Coronary artery (tissue), 2 donors: ENCODE data around the gene ZFAND6.
"Not testable (repeated sequence)": the region's sequence is repeated elsewhere in the genome, so short reads cannot be mapped to it uniquely, and the experiment has no call there.

Experiments used
- DNase-seq: peaks from one replicate; pipeline ENCODE4 v3.0.0-alpha.2; 2017; ENCODE audit warnings: low spot score
- H3K27ac ChIP-seq, 2 donors: fragments of 200-600 bp; sonication (generic); one replicate each; pipeline ENCODE4 v1.5.1; 2016 to 2019
- H3K4me3 ChIP-seq: fragments of 200-600 bp; sonication (generic); 2 replicates; pipeline ENCODE4 v1.5.1; 2016; ENCODE audit warnings: mild to moderate bottlenecking, moderate library complexity
- CTCF ChIP-seq: fragments of 200-600 bp; sonication (generic); IDR thresholded peaks from one replicate; pipeline ENCODE4 v1.5.1; 2019; ENCODE audit warnings: antibody characterized with exemption

Gene ZFAND6

GRCh38 chr15:80036071-80036470 lies 23.4 kb upstream of the ZFAND6 start:
- no peak for TF ChIP-seq CTCF
- DNase-seq = no peak
- no peak overlapping the region for H3K27ac ChIP-seq
- no peak overlapping the region for H3K4me3 ChIP-seq

- no peak overlapping the region for H3K27ac ChIP-seq
- no peak for DNase-seq
- TF ChIP-seq CTCF = no peak
- H3K4me3 ChIP-seq = no peak overlapping the region
Observed at GRCh38 chr15:80041494-80042253, 17.8 kb upstream of the ZFAND6 start.

GRCh38 chr15:80042568-80042967 lies 16.9 kb upstream of the ZFAND6 start:
- Histone ChIP-seq H3K4me3 (no peak overlapping the region), H3K27ac (no peak overlapping the region)
- no peak for DNase-seq
- no peak for TF ChIP-seq CTCF

- not testable (repeated sequence) for H3K4me3 ChIP-seq, H3K27ac ChIP-seq, DNase-seq
Observed at GRCh38 chr15:80045219-80045618, 14.3 kb upstream of the ZFAND6 start.

GRCh38 chr15:80049046-80049445 lies 10.4 kb upstream of the ZFAND6 start:
- H3K27ac ChIP-seq = no peak overlapping the region
- H3K4me3 ChIP-seq = no peak overlapping the region
- DNase-seq = no peak
- no peak for TF ChIP-seq CTCF

- TF ChIP-seq CTCF = no peak
- H3K4me3 ChIP-seq = no peak overlapping the region
- H3K27ac ChIP-seq = no peak overlapping the region
- DNase-seq = no peak
Observed at GRCh38 chr15:80052597-80053304, 6.7 kb upstream of the ZFAND6 start.

GRCh38 chr15:80055933-80056332 lies 3.5 kb upstream of the ZFAND6 start:
- no peak for TF ChIP-seq CTCF
- DNase-seq = no peak
- Histone ChIP-seq H3K4me3 (no peak overlapping the region), H3K27ac (no peak overlapping the region)
